Measurements from ENCODE around the gene DPAGT1.
"Not testable (repeated sequence)": the region's sequence is repeated elsewhere in the genome, so short reads cannot be mapped to it uniquely, and the experiment has no call there.

DPAGT1 gene

GRCh38 chr11:119101759-119102423 is at the start of gene DPAGT1:
Gene DPAGT1 (minus strand): TSS chr11:119101853. CDS start chr11:119101655, 198 bp downstream.
- peak; percentile 95 for FAIRE-seq

- no peak for FAIRE-seq
Observed at GRCh38 chr11:119149786-119150275, 48.2 kb upstream of the DPAGT1 start.

GRCh38 chr11:119149018-119149785 is 47.5 kb upstream of the DPAGT1 start, which contains the start of gene ABCG4:
Gene ABCG4 (plus strand): TSS chr11:119149052. CDS start chr11:119149966, 914 bp downstream.
- FAIRE-seq: no peak

- FAIRE-seq: no peak
Observed at GRCh38 chr11:119148720-119149017, 47.0 kb upstream of the DPAGT1 start.

GRCh38 chr11:119147604-119148333 is 46.1 kb upstream of the DPAGT1 start:
- FAIRE-seq: no peak

- FAIRE-seq: no peak
Observed at GRCh38 chr11:119145551-119145950, 43.9 kb upstream of the DPAGT1 start.

- FAIRE-seq: no peak
Observed at GRCh38 chr11:119144825-119145486, 43.3 kb upstream of the DPAGT1 start.

- not testable (repeated sequence) for FAIRE-seq
Observed at GRCh38 chr11:119139276-119139675, 37.6 kb upstream of the DPAGT1 start.

GRCh38 chr11:119134389-119134978 is 32.8 kb upstream of the DPAGT1 start:
- no peak for FAIRE-seq

GRCh38 chr11:119130662-119131061 is 29.0 kb upstream of the DPAGT1 start:
- no peak for FAIRE-seq

- FAIRE-seq: no peak
Observed at GRCh38 chr11:119126675-119127268, 25.1 kb upstream of the DPAGT1 start.

- no peak for FAIRE-seq
Observed at GRCh38 chr11:119125821-119126220, 24.2 kb upstream of the DPAGT1 start.

- no peak for FAIRE-seq
Observed at GRCh38 chr11:119121811-119122124, 20.1 kb upstream of the DPAGT1 start.

- peak; percentile 97 for FAIRE-seq
Observed at GRCh38 chr11:119121008-119121810, 19.6 kb upstream of the DPAGT1 start, which contains the start of gene HINFP. Gene HINFP (plus strand): TSS chr11:119121580. CDS start chr11:119126945, 5,365 bp downstream.

GRCh38 chr11:119120639-119121007 is 19.0 kb upstream of the DPAGT1 start:
- FAIRE-seq: no peak

GRCh38 chr11:119118946-119119345 is 17.3 kb upstream of the DPAGT1 start:
- FAIRE-seq: no peak

GRCh38 chr11:119118227-119118626 is 16.6 kb upstream of the DPAGT1 start:
- no peak for FAIRE-seq

GRCh38 chr11:119117004-119117706 is 15.5 kb upstream of the DPAGT1 start:
- FAIRE-seq: no peak

- no peak for FAIRE-seq
Observed at GRCh38 chr11:119116601-119117000, 14.9 kb upstream of the DPAGT1 start.

- FAIRE-seq: no peak
Observed at GRCh38 chr11:119116235-119116594, 14.6 kb upstream of the DPAGT1 start.

Data from A204.1 (cell line).